GM12878 (cell line): ENCODE measurements around the gene AGAP3. TPM values are rescaled to one million over a fixed set of nuclear protein-coding genes. Genes with fewer than 3 reads are reported as not detected.

ENCODE experiments used
- ATAC-seq: fragments of 200-7000 bp; cut with Tn5 transposase; 3 replicates; pipeline ENCODE4 v1.9.1; 2020; ENCODE audit warnings: mild to moderate bottlenecking, moderate library complexity
- BruUV-seq: library from RNA; stranded (reverse); fragments of 400-500 nt; replicated peaks from 2 replicates; lab custom pipeline; 2021; lab: Mats Ljungman, UMichigan
- CTCF ChIA-PET: fragments of 300-600 bp; sonication (Branson Sonifier 250); formaldehyde crosslinking; extraction: SDS; loops from one replicate; lab custom pipeline; 2021; ENCODE audit warnings: inconsistent platforms; lab: Yijun Ruan, JAX
- POLR2A ChIA-PET: fragments of 350-600 bp; formaldehyde crosslinking; extraction: SDS; loops from one replicate; lab custom pipeline; 2021; ENCODE audit warnings: inconsistent platforms; lab: Charles Lee
- RAD21 ChIA-PET: fragments of 300-600 bp; sonication (Branson Sonifier 250); formaldehyde crosslinking; loops from one replicate; lab custom pipeline; 2023; ENCODE audit warnings: antibody characterized with exemption; ENCODE audit not compliant: unreplicated experiment; lab: Charles Lee
- SMC1A ChIA-PET: fragments of 300-600 bp; sonication (Branson Sonifier 250); formaldehyde crosslinking; loops from one replicate; lab custom pipeline; 2023; ENCODE audit not compliant: unreplicated experiment, uncharacterized antibody; lab: Charles Lee
- DNase-seq: peaks from one replicate; pipeline ENCODE4 v3.0.0-alpha.2; 2011; ENCODE audit warnings: low read depth, low spot score
- FAIRE-seq: peaks from 3 replicates; lab custom pipeline; 2011; peaks lifted over from hg19 to GRCh38; lab: Jason Lieb, UNC
- H2AFZ ChIP-seq: 2 replicates; pipeline ENCODE4 v1.6.0; 2011; ENCODE audit warnings: low read depth, low read length, control low read depth; ENCODE audit not compliant: control insufficient read depth
- H3K27ac ChIP-seq: 2 replicates; pipeline ENCODE4 v1.5.1; 2011; ENCODE audit warnings: control low read depth; ENCODE audit not compliant: control insufficient read depth, insufficient read depth
- H3K27me3 ChIP-seq, 2 experiments: replicated peaks in 1 of 2; 2 replicates each; pipeline versions ENCODE4 v1.6.0 to v1.6.1; 2011; ENCODE audit warnings: low read length in 1 of 2; ENCODE audit not compliant: control insufficient read depth in 2 of 2, insufficient read depth in 2 of 2
- H3K36me3 ChIP-seq, 2 experiments: 2 replicates each; pipeline ENCODE4 v1.5.1; 2011; ENCODE audit warnings: low read length in 1 of 2; ENCODE audit not compliant: control insufficient read depth in 2 of 2, insufficient read depth in 2 of 2
- H3K4me1 ChIP-seq: 2 replicates; pipeline ENCODE4 v1.6.1; 2011; ENCODE audit warnings: mild to moderate bottlenecking, low read length, moderate library complexity, mixed read lengths; ENCODE audit not compliant: control insufficient read depth, insufficient read depth
- H3K4me2 ChIP-seq: 2 replicates; pipeline ENCODE4 v1.6.0; 2011; ENCODE audit warnings: control low read depth; ENCODE audit not compliant: control insufficient read depth, insufficient read depth
- H3K4me3 ChIP-seq: fragments of 200-600 bp; sonication (generic); 2 replicates; pipeline ENCODE4 v1.5.1; 2016
- H3K79me2 ChIP-seq: 2 replicates; pipeline ENCODE4 v1.6.0; 2011; ENCODE audit warnings: low read length; ENCODE audit not compliant: control insufficient read depth, insufficient read depth
- H3K9ac ChIP-seq: 2 replicates; pipeline ENCODE4 v1.8.0; 2011; ENCODE audit warnings: low read length, control low read depth, mixed read lengths; ENCODE audit not compliant: control insufficient read depth, insufficient read depth
- H3K9me3 ChIP-seq: replicated peaks from 3 replicates; pipeline ENCODE4 v1.5.1; 2011; ENCODE audit warnings: mild to moderate bottlenecking, low read length; ENCODE audit not compliant: control insufficient read depth, insufficient read depth
- H4K20me1 ChIP-seq: 2 replicates; pipeline ENCODE4 v1.6.0; 2011; ENCODE audit not compliant: control insufficient read depth, insufficient read depth
- ASH2L ChIP-seq: fragments of 300-600, 200-600 bp; sonication (generic); IDR thresholded peaks from 2 replicates; pipeline ENCODE4 v1.6.1; 2017; ENCODE audit warnings: low read depth, mild to moderate bottlenecking, borderline replicate concordance
- BACH1 ChIP-seq: fragments of 450-650 bp; IDR thresholded peaks from 2 replicates; pipeline ENCODE4 v1.6.1; 2017; ENCODE audit warnings: mild to moderate bottlenecking, borderline replicate concordance
- CEBPB ChIP-seq, 2 experiments: fragments of 150-350 bp in 1 of 2; IDR thresholded peaks; 2 replicates each; pipeline ENCODE4 v1.6.1; 2012 to 2014; ENCODE audit warnings: low read depth in 2 of 2, low read length in 2 of 2, borderline replicate concordance in 1 of 2, inconsistent platforms in 1 of 2
- ETV6 ChIP-seq, 2 experiments: fragments of 450-650 bp in 1 of 2; IDR thresholded peaks in 1 of 2; conservative IDR thresholded peaks in 1 of 2; 2 replicates each; pipeline ENCODE4 v1.6.1; 2014; ENCODE audit warnings: antibody characterized with exemption in 1 of 2, borderline replicate concordance in 1 of 2, low read depth in 1 of 2, mild to moderate bottlenecking in 1 of 2, moderate library complexity in 1 of 2
- IRF4 ChIP-seq: IDR thresholded peaks from 2 replicates; pipeline ENCODE4 v1.6.1; 2011; ENCODE audit warnings: low read depth, low read length
- MEF2A ChIP-seq: IDR thresholded peaks from 2 replicates; pipeline ENCODE4 v1.6.1; 2011; ENCODE audit warnings: low read depth, mild to moderate bottlenecking, low read length, moderate library complexity; ENCODE audit not compliant: insufficient read depth
- NFYB ChIP-seq: IDR thresholded peaks from 2 replicates; pipeline ENCODE4 v1.6.1; 2011; ENCODE audit warnings: low read depth, mild to moderate bottlenecking, low read length, improper control_type of control experiment, moderate library complexity; ENCODE audit not compliant: insufficient read depth
- PRDM15 ChIP-seq: fragments of 450-650 bp; formaldehyde crosslinking; IDR thresholded peaks from 2 replicates; pipeline ENCODE4 v1.4.0; 2020; ENCODE audit warnings: mild to moderate bottlenecking, moderate library complexity
- RBBP5 ChIP-seq: fragments of 200-600 bp; sonication (generic); conservative IDR thresholded peaks from 2 replicates; pipeline ENCODE4 v1.6.1; 2016
- SP1 ChIP-seq: IDR thresholded peaks from one replicate; pipeline ENCODE4 v1.6.1; 2011; ENCODE audit warnings: low read depth, low read length
- SPI1 ChIP-seq: IDR thresholded peaks from 2 replicates; pipeline ENCODE4 v1.6.1; 2011; ENCODE audit warnings: low read depth, mild to moderate bottlenecking, low read length, moderate library complexity, borderline replicate concordance; ENCODE audit not compliant: insufficient read depth
- TCF3 ChIP-seq: IDR thresholded peaks from 2 replicates; pipeline ENCODE4 v1.6.1; 2012; ENCODE audit warnings: low read depth, mild to moderate bottlenecking, low read length, borderline replicate concordance; ENCODE audit not compliant: insufficient read depth
- TCF7 ChIP-seq: IDR thresholded peaks from 2 replicates; pipeline ENCODE4 v1.6.1; 2014; ENCODE audit warnings: antibody characterized with exemption, borderline replicate concordance
- ZNF274 ChIP-seq: IDR thresholded peaks from one replicate; pipeline ENCODE4 v1.8.0; 2011; ENCODE audit not compliant: insufficient read length, insufficient read depth
- ZNF622 ChIP-seq: fragments of 450-650 bp; IDR thresholded peaks from 2 replicates; pipeline ENCODE4 v1.6.1; 2017; ENCODE audit warnings: mild to moderate bottlenecking, inconsistent platforms
- WGBS: methylation state at CpG from one replicate; pipeline ENCODE4 v1.1.6; 2016; ENCODE audit warnings: low lambda C conversion rate; ENCODE audit not compliant: insufficient replicate concordance, insufficient coverage; ENCODE audit errors: missing lambda C conversion rate; 5-methylcytosine and 5-hydroxymethylcytosine counted together
- in situ Hi-C: fragments of 300-500 bp; cut with MboI; formaldehyde crosslinking; loops from 9 replicates; pipeline ENCODE4 v1.14.3; 2018; ENCODE audit warnings: mixed read lengths
- intact Hi-C: fragments of 100-400 bp; cut with micrococcal nuclease; formaldehyde crosslinking; loops from one replicate; pipeline ENCODE4 v1.14.2; 2022; ENCODE audit not compliant: unreplicated experiment
- polyA plus RNA-seq, 11 experiments: library from polyadenylated mRNA; depleted of rRNA in 4 of 11; unstranded in 6 of 11; stranded (reverse) in 5 of 11; fragments of >200 nt; fragmentation: Nextera tagmentation in 4 of 11; fragmentation: Illumina TruSeq in 1 of 11; extraction: Ambion mirVana in 4 of 11; extraction: Trizol in 1 of 11; gene quantifications; 1 replicate in 1 of 11; 2 replicates in 10 of 11; pipeline versions ENCODE4 v1.2.1 to v1.2.3, GENCODE V29; 2011 to 2016; ENCODE audit warnings: inconsistent platforms in 2 of 11, missing spikeins in 2 of 11, low read depth in 1 of 11
- total RNA-seq, 4 experiments: library from RNA; depleted of rRNA in 3 of 4; stranded (reverse); fragments of >200 nt in 3 of 4; fragmentation: Illumina TruSeq in 1 of 4; extraction: Trizol in 1 of 4; gene quantifications; 2 replicates each; pipeline versions ENCODE4 v1.2.1 to v1.2.3, GENCODE V29; 2013 to 2021

AGAP3 gene
- total and polyA plus RNA-seq, 10 of the 15 experiments (the other 5 are each of a cell fraction or from before 2014, with no cell fraction given) = 1.8 to 68.1 (median 15.7) TPM

DNA sequence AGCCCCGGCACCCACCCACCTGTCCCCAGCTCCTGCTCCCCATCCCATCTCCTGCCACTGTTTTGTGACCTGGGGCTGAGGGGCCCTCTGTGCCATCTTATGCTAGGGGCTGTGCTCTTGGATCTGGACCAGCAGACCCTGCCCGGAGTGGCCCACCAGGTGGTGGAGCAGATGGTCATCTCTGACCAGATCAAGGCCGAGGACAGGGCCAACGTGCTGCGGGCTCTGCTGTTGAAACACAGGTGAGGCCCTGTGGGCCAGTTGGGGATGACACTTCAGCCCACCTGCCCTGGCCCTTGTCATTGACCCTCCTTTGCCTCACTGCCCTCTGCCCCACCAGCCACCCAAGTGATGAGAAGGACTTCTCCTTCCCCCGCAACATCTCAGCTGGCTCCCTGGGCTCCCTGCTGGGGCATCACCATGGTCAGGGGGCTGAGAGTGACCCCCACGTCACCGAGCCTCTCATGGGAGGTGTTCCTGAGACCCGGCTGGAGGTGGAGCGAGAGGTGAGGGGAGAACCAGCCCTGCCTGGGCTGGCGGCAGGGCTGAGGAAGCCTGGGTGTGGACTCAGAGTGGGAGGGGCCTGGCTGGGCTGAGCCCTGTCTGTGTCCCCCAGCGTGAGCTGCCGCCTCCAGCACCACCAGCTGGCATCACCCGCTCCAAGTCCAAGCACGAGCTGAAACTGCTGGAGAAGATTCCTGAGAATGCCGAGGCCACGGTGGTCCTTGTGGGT, 16.3 kb upstream of the AGAP3 start:
- no peak for FAIRE-seq
- Histone ChIP-seq H2AFZ (no peak overlapping the region), H3K27ac (no peak overlapping the region), H3K9ac (no peak overlapping the region), H3K79me2 (no peaks in the 10 kb centered on the region), H4K20me1 (no peaks in the 10 kb centered on the region), H3K4me1 (no peaks in the 10 kb centered on the region), H3K9me3 (no peaks in the 10 kb centered on the region), H3K4me2 (no peak overlapping the region), H3K36me3 (peaks cover 11 to 27% of the 10 kb centered on the region in 2 experiments; a peak in 3 of 4 replicates), H3K4me3 (no peak overlapping the region), H3K27me3 (no peaks in the 10 kb centered on the region)
- no peak for TF ChIP-seq PRDM15 (CRISPR knock-in tag)
- TF ChIP-seq NFYB = no peak
- TF ChIP-seq SP1 = no peak
- TF ChIP-seq ETV6 (conservative IDR thresholded peaks at IDR 0.05 in 1 of 2, IDR thresholded peaks at IDR 0.05 in 1 of 2; ENCODE audit: borderline replicate concordance in 1 of 2, low read depth in 1 of 2) = no peak
- TF ChIP-seq ZNF622 = no peak
- TF ChIP-seq RBBP5 = no peak
- TF ChIP-seq ASH2L = no peak
- no peak for TF ChIP-seq SPI1
- no peak for TF ChIP-seq MEF2A
- TF ChIP-seq ZNF274 = no peak
- no peak for TF ChIP-seq TCF7
- no peak for TF ChIP-seq TCF3
- no peak for TF ChIP-seq IRF4
- TF ChIP-seq CEBPB (IDR thresholded peaks at IDR 0.05; ENCODE audit: borderline replicate concordance in 1 of 2, low read depth in 2 of 2, low read length in 2 of 2) = no peak
- no peak for TF ChIP-seq BACH1
- ChIA-PET CTCF (no interaction called here), POLR2A (no interaction called here), RAD21 (no interaction called here), SMC1A (no interaction called here)
- WGBS = 92% methylated on average over 17 of the region's 17 CpGs
- ATAC-seq = no peak
- in situ Hi-C loops (no loop called here), intact Hi-C loops (no loop called here)
- BruUV-seq = no TSS peak
- DNase-seq = no peak
